AG09319 (cell line): ENCODE measurements around the gene TEAD3.

Experiments
- DNase-seq: peaks from one replicate; pipeline ENCODE4 v3.0.0-alpha.2; 2010; ENCODE audit warnings: low read depth; ENCODE audit errors: extremely low read depth
- CTCF ChIP-seq: IDR thresholded peaks from 2 replicates; pipeline ENCODE4 v1.5.1; 2011; ENCODE audit warnings: low read depth, mild to moderate bottlenecking, inconsistent platforms, low read length, moderate library complexity

The TEAD3 gene

GRCh38 chr6:35480176-35480575, 16.7 kb downstream of the TEAD3 start:
- TF ChIP-seq CTCF, result no peak
- DNase-seq, result no peak

- DNase-seq, result no peak
These were observed 18.6 kb downstream of the TEAD3 start for GRCh38 chr6:35478259-35478658.

GRCh38 chr6:35477551-35478179, 19.2 kb downstream of the TEAD3 start:
- no peak for DNase-seq
- TF ChIP-seq CTCF, result no peak

More at GRCh38 chr6:35478259-35478658, 18.6 kb downstream of the TEAD3 start:
- no peak for TF ChIP-seq CTCF

GRCh38 chr6:35477028-35477427, 19.9 kb downstream of the TEAD3 start:
- no peak for TF ChIP-seq CTCF
- no peak for DNase-seq

GRCh38 chr6:35476004-35476403, 20.9 kb downstream of the TEAD3 start:
- DNase-seq, result no peak
- TF ChIP-seq CTCF, result no peak

- no peak for TF ChIP-seq CTCF
- no peak for DNase-seq
These were observed 21.3 kb downstream of the TEAD3 start for GRCh38 chr6:35475573-35475972.

GRCh38 chr6:35474942-35475570, 21.8 kb downstream of the TEAD3 start:
- no peak for TF ChIP-seq CTCF
- DNase-seq, result no peak
